Cerebellar nuclear complex (tissue), 1 donor: Measurements from ENCODE around the gene GARS1.
"Not testable (repeated sequence)": the region's sequence is repeated elsewhere in the genome, so short reads cannot be mapped to it uniquely, and the experiment has no call there.

Experiments
- DNase-seq, 2 experiments: peaks; one replicate each; lab custom pipeline; 2025; lab: John Stamatoyannopoulos, UW

GARS1 gene

DNA sequence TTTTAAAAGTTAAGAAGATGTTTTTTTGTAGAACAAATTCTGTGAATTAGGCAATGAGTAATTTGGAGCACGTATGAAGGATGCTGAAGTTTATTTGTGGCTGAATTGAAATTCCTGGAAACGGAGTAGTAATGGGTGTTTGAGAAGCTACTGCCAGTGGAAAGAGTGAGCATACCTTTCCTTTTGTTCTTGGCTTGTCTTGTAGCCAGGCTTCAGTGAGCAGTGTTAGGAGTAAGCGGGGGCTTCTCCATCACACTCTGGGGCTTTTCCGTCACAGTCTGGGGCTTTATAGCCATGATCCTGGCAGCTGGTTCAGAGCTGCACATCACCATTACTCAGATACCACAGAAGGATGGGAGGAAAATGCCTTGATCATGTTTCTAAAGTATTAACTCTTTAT is 32.3 kb downstream of the GARS1 start:
- DNase-seq = no peak

DNA sequence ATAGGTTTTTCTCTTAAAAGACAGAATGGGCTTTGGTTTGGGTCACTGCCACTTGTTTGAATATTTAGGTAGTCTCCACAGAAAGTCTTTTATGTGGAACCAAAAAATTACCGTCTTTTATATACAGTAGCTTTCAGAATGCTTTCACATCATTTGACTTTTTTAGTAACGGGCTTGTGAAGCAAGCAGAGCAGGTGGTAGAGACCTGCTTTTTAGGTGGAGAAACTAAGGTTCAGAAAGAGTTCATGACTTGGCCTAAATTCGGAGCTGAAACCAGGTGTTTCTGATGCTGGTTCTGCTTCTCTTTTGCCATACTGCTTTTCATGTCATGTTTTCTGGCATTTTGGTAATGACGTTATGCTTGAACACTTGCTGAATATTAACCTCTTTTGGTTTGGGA is 36.3 kb downstream of the GARS1 start:
- no peak for DNase-seq

DNA sequence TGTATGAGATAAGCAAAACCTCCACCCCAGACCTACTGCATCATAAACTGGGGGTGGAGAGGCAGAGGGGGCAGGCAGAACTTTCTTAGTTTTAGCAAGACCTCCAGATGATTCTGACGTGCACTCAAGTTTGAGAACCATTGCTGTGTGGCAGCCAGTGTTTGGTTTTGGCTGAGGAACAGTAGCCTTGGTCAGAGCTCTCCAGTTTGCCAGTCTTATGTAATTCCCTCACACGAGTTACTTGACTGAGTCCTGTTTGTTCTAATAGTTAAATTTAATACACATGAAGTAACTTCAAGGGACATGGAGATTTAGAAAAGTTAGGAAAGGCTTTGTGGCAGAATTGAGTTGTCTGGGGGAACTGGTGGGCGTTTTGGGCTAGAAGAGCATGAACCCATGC is 38.5 kb downstream of the GARS1 start:
- no peak for DNase-seq

DNA sequence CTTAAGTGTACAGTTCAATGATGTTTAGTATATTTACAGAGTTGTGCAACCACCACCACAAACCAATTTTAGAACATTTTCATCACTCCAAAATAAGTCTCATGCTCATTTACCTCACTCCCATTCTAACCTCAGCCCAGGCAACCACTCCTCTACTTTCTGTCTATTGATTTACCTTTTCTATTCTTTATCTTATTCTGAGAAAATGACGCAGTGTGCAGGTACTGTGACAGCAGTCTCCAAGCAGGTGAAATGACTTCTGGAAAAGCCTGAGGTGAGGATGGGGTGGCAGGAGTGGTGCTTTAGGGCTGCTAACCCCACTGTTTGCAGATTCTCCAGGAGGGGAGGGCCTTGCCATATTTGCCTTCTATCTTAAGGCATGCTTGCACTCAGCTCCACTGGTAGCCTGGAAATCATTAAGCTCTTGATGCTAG is 39.5 kb downstream of the GARS1 start:
- DNase-seq = no peak

DNA sequence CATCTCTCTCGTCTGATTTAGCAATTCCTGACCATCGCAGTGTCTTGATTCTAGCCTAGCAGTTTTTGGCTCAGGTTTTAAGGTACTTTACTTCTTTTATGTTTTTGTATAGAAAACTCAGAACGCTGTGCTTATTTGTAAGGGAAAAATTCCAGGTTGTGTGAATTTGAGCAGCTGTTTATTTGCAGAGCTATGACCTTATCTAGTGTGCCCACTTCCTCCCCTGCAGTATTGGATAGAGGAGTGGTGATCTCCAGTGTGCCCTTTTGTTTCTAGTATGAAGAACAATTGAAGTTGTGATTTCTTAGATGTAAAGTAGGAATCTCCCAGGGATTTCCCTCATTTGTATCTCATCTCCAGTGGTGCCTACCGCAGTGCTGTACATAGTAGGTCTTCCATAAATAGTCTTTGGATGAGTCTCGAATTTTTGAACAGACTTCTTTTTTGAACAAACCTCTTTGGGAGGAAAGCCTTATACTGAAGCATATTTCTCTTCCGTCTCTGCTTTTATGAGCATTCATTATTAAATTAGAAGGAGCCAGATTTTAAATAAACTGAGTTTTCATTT is 40.0 kb downstream of the GARS1 start:
- DNase-seq = no peak

DNA sequence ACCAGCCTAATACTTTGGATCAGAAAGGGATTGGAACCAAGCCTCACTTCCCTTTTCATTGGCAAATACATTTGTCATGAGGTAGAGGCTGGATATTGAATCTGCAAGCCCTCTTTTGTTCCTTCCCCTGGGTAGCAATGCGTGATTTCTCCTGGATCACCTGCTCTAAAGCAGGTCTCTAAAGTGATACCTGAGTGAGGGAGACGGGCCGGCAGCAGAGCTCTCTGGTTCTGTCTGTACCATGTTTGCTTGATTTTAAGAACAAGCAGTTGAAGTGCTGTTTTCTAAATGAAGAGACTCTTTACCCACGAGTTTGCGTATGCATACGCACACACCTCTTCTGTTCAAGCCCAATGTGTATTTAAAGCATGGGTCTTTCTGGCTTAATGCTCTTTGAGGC is 41.1 kb downstream of the GARS1 start:
- no peak for DNase-seq

DNA sequence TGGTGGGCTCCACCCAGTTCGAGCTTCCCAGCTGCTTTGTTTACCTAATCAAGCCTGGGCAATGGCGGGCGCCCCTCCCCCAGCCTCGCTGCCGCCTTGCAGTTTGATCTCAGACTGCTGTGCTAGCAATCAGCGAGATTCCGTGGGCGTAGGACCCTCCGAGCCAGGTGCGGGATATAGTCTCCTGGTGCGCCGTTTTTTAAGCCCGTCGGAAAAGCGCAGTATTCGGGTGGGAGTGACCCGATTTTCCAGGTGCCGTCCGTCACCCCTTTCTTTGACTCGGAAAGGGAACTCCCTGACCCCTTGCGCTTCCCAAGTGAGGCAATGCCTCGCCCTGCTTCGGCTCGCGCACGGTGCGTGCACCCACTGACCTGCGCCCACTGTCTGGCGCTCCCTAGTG is 47.6 kb downstream of the GARS1 start:
- not testable (repeated sequence) for DNase-seq

DNA sequence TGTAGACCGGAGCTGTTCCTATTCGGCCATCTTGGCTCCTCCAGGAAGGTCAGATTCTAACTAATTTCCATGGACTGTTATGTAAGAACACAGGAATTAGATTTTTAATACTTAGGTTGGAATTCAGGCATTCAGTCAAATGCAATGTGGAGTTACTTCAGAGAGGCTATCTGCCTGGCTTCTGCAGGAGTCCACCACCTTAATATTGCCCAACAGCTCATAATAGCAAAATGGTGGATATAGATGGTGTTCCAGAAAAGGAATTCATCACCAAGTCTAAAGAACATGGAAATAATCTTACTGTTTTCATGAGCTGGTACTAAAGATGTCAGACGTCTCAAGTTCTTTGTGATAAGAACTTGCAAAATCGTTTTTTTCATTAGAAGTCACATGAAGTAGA is 48.1 kb downstream of the GARS1 start:
- no peak for DNase-seq

DNA sequence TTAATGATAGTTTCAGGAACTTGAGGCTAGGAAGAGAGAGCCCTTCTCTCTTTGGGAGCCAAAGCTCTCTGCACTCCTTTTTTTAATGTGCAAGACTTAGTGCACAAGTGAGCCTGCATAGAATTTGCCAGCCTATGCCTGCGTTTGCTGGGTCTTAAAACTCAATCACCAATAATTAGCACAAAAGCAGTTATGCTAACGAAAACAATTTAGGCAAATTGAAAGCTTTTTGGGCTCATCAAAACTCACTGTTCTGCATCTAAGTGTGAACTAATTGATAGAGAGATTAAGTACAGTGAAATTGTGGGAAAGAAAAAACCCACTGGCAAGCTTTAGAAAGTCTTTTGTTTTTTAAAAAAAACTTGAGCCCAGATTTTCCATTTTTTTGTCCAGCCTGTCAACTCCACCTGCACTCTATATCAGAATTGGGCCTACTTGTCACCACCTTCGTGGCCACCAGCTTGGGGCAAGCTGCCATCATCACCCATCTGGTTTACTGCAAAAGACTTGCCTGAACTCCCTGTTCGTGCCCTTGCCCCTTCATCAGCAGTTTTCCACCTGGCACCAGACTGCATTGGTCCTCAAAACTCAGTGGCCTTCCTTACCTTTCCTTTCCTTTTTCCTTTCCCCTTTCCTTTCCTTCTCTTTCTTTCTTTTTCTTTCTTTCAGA is 49.7 kb downstream of the GARS1 start:
- DNase-seq = no peak

DNA sequence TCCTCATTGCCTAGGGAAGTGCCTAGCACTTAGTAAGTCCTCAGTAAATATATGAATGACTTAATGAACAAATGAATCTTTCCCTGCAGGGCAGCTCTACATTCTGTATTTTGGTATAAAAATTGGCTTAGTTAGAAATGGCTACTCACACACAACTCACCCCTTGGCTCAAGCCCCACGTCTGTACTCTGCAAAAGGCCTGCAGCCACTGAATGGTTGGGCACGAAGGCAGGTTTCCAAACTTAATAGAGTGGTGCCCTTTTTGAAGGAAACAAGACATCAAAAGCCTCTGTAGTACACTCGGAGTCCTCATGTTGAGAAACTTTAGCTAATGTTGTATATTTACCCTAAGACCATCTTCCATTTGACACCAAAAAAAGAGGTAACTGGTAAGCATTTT is 51.0 kb downstream of the GARS1 start:
- no peak for DNase-seq

DNA sequence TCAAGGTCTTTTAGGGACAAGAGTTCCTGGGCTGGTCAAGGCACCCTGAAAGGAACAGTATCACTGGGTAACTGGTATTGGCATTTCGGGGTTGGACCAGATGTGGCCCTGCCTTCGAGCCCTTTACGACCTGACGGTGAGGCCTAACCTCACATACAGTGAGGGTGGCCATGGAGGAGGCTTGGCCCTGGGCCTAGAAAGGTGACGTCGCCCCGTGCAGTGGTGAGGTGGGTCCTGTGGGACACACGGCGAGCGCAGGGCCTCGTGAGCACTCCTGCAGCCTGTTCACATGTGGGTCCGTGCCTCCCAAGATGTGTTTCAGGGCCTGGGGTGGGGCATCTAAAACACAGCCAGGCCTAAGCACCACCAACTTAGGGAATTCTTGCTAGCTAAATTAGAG is 51.5 kb downstream of the GARS1 start:
- DNase-seq = no peak

DNA sequence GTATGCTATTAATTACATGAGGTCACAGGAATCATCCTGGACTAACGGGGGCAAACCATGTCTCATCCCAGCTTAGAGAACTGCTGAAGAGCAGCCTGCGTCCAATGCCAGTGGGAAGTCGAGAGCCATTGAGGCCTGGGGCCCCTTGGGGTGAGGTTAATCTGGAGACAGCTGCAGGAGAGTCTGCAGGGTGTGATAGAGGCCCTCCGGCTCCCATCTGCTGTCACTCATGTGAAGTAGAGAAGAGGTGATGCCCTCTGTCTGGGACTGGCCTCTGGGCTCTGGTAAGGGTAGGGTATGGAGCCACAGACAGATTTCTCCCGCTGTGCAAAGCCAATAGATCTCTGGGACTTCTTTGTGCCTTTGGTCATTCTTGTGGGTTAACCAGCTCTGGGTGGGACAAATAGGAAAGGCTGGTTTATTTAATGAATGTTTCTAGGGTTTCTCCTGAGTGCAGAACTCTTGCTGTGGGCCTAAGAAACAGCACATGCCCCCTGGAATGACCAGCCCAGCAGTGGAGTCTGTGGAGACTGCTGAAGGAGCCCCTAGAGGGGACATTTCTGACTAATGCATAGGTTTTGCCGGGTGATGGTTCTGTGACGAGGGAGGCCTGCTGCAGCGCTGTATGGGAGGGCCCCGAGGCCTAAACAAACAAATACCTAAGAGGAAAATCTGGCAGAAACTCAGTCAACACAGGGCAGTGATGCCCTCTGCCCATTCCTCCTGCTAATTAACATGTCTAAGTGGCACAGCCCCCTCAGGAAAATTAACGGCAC is 53.1 kb downstream of the GARS1 start:
- DNase-seq = no peak

DNA sequence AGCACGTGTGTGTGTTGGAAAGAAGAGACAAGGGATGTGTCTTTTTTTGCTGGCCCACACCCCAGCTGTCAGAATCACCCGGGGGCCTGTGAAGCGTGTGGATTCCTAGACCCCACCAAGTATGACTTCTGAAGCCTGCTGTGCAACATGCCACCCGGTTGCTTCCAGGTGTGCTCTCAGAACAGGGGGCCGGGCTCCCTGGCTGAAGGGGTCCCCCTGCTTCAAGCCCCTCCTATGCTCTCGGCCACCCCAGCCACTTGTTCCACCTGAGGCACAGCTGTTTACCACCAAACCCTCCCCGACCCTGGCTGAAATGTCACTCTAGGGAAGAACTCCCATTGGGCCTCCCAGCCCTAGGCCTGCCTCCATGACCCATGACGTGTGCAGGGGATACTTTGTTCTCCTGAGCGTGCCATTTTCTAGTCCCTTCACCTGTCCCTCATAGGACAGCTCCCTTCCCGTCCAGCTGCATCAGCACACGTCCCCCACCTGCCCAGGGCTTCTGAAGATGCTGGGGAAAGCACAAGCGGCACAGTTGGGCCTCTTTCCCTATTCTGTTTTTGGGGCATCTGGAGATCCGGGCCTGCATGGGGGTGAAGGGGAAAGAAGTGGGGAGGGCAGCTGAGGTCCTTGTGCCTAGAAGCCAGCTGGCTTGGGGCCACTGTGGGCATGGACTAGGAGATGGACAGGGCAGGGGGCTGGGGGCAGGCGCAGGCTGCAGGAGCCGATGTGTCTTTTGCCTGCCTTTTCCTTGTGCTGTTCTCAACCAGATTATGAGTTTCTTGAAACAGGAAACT is 54.3 kb downstream of the GARS1 start:
- DNase-seq = no peak

DNA sequence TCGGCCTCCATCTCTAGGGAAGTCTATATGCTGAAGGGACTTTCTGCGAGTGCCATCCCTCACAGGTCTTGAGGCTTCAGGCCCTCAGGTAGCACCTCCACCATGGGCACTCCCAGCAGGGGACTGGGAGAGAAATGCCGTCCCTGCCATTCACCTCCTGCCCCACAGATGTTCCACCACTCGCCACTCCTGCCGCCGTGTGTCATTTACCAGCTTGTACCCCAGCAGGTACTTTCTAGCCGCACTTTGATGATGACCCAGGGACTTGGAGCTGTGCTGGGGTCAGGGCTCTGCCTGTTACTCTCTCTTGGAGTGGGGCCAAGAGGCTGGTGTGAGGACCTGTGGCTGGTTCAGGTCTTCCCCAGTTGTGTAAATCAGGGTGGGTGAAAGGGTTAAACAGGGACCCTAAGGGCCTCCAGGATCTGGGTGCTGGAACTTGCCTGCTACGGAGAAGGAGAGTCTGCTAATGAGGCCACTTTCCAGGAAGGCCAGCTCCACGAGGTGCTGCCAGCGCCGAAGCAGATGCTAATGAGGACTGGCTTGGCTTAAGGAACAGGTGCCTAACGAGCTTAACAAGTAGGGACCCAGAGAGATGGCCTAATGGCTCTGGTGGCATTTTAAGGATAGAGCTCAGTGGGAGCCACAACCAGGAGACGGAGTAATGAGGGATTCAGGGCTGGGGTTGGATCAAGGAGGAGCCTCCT is 55.2 kb downstream of the GARS1 start:
- DNase-seq = no peak

DNA sequence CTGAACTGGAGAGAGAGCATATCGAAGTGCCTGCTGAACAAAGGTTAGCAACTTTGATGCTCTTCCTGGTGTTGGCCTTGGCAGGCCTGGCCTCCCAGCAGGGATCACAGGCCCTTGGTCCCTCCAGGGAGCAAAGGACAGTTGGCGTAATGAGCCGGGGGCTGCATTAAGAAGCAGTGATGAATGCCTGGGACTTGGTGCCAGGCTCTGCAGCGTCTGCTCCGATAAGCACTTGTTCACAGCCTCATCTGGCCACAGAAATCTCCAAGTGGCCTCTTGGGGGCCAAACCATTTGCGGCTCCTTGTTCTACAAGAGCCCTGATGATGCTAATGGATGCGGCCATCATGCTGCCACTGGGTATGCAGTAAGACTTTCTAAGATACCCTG is 55.7 kb downstream of the GARS1 start:
- no peak for DNase-seq

DNA sequence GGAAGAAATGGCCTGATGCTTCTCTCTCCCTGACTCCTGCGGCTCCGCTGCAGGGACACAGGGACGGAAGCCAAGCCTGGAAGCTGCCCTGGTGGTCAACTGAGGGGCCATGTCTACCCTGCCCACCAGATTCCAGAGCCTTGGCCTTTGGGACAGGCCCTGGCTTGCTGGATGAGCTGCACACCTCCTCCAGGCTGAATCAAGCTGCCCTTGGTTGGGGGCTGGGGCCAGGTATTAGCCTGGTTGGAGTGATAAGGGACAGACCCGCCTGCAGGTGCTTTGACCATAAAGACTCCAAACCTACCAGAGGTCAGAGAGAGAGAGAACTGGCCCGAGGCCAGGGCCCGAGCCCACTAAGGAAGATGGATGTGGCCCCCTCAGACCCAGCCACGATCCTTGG is 57.5 kb downstream of the GARS1 start:
- DNase-seq = no peak

DNA sequence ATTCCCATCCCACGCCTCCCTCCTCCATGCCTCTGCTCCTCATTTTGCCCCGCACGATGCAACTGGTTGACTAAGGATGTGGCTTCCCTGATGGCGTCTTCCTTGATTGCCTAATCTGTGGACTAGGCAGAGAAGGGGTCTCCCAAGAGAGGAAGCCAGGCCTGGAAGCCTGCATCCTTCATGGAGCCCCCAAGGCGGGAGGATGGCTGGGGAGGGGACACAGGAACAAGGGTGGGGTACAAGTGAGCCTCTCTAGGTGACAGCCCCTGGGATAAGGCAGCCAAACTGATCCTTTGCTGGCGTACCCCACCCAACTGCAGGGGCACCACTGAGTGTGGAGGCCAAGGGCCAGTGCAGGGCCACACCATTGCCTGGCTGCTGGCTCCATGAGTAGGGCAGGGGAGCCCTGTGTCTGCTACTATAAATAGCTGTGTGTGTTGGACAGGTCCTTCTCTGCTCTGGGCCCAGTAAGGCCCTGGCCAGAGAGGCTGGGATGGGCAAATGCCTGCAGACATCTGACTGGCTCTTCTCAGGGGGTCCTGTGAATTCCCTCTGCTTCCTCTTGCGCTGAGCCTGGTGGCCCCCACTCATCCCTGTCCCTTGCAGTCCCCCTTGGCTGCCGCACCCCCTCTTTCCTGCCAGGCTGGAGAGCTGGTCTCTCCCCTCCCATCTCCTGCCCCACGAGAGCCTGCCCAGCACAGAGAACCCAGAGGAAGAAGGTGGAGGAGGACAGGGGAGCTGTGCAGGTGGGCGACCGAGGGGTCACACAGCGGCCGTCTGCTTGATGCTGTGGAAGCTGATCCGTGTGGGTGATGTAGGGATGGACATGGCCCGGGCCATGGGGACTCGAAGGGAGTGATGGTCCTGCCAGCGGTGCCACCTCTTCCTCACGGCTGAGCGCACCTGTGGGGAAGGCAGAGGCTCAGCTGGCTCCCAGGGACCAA is 58.3 kb downstream of the GARS1 start:
- no peak for DNase-seq

DNA sequence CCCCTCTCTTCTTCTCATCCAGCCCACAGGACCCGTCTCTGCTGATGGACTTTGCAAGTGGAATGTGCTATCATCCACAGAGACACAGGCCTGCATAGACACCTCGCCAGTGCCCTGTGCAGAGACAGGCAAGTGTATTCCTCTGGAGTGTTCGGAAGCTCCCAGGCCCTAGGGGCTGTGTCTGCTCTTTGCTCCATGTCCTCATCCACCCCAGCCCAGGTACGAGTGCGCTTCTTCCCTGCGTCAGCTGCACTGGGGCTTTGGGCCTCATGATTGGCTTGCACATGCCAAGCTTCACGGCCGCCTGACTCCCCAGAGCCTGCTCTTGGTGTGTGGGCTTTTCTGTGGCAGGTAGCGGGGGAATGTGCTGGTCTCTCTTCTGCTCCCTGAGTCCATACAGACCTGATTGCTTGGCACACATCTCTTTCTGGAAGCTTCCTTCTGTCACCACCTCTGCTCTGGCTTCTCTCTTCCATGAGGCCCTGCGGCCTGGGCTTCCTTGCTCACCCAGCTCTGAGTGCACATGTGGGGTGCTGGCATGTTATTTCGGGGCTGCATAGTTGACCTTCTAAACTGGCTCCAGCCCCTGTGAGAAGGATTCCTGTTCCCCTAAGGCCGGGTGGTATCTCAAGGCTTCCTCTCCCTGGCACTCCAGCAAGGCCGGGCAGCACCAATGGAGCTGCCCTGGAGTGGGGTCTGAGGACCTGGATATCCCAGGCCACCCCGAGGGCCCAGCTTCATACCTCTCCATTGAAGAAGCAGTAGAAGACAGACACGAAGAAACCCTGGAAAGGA is 59.8 kb downstream of the GARS1 start:
- DNase-seq = no peak

DNA sequence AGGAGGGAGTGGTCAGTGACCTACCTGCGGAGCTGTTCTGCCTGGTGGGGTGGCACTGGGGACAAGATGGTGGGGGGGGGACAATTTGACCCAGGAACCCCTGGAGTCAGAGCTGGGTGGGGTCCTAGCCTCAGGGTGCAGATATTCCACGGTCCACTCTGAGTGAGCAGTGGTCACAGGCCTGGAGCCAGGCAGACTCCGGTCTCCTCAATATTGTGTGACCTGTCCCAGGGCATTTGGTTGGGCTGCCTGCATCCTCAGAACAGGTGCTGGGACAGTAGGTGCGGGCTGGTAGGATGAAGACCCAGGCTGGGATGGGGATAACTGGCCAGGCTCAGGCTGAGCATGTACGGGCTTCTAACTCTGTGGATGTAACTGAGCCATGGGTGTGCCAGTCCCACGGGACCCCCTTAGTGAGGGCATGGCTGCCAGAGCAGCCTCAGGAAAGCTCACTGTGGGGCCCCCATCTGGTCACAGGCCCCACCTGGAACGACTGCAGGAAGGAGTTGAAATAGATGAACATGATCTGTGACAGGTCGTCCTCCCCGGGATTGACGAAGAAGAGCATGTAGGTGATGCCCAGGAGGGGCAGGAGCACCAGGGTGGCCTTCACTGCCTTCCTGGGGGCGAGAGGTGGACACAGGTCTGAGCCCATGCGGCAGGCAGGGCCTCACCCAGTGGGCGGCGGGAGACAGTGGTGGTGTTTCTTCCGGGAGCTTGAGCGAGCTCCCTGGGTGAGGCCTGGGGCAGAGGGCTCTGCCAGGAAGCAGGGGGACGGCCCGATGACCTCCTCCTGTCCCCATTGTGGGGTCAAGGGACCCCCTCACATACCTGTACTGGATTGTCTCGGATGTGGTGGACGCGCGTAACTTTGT is 60.7 kb downstream of the GARS1 start:
- no peak for DNase-seq
